HepG2 (cell line): ENCODE data around the gene B3GALNT2. TPM values are rescaled to one million over a fixed set of nuclear protein-coding genes. Genes with fewer than 3 reads are reported as not detected.
A peak's percentile ranks its signal among the peaks of the same experiment; 100 is the strongest.

ENCODE experiments used
- E2F2 ChIP-seq: sonication (generic); formaldehyde crosslinking; IDR thresholded peaks from 2 replicates; pipeline ENCODE4 v1.4.0; 2020; ENCODE audit warnings: missing genetic modification reagents, borderline replicate concordance
- GMEB1 ChIP-seq: sonication (generic); formaldehyde crosslinking; IDR thresholded peaks from 2 replicates; pipeline ENCODE4 v1.5.1; 2020; ENCODE audit warnings: missing genetic modification reagents, mild to moderate bottlenecking, borderline replicate concordance
- MEF2D ChIP-seq: sonication (generic); formaldehyde crosslinking; IDR thresholded peaks from 2 replicates; pipeline ENCODE4 v1.5.1; 2020; ENCODE audit warnings: mild to moderate bottlenecking, missing genetic modification reagents
- MIER3 ChIP-seq: IDR thresholded peaks from 2 replicates; pipeline ENCODE4 v1.6.1; 2016; ENCODE audit warnings: missing compliant biosample characterization, borderline replicate concordance
- MLLT10 ChIP-seq: sonication (generic); formaldehyde crosslinking; IDR thresholded peaks from 2 replicates; pipeline ENCODE4 v1.4.0; 2020; ENCODE audit warnings: missing genetic modification reagents
- PBX2 ChIP-seq: IDR thresholded peaks from 2 replicates; pipeline ENCODE4 v1.6.1; 2016; ENCODE audit warnings: control low read depth
- RAD21 ChIP-seq: fragments of 450-650 bp; formaldehyde crosslinking; IDR thresholded peaks from 2 replicates; pipeline ENCODE4 v1.5.0; 2020; ENCODE audit warnings: mild to moderate bottlenecking
- THRA ChIP-seq: sonication (generic); formaldehyde crosslinking; IDR thresholded peaks from 2 replicates; pipeline ENCODE4 v1.4.0; 2020; ENCODE audit warnings: missing genetic modification reagents, borderline replicate concordance
- TSC22D2 ChIP-seq: sonication (generic); formaldehyde crosslinking; IDR thresholded peaks from 2 replicates; pipeline ENCODE4 v1.5.1; 2020; ENCODE audit warnings: missing genetic modification reagents, mild to moderate bottlenecking, borderline replicate concordance
- ZBTB46 ChIP-seq: sonication (generic); formaldehyde crosslinking; IDR thresholded peaks from 2 replicates; pipeline ENCODE4 v1.4.0; 2020; ENCODE audit warnings: mild to moderate bottlenecking, missing genetic modification reagents, borderline replicate concordance
- ZEB1 ChIP-seq: IDR thresholded peaks from 2 replicates; pipeline ENCODE4 v1.6.1; 2012; ENCODE audit warnings: mild to moderate bottlenecking, low read depth, inconsistent platforms; ENCODE audit not compliant: insufficient replicate concordance
- ZFP82 ChIP-seq: sonication (generic); formaldehyde crosslinking; IDR thresholded peaks from 2 replicates; pipeline ENCODE4 v1.5.1; 2020; ENCODE audit warnings: mild to moderate bottlenecking, missing genetic modification reagents, borderline replicate concordance
- ZNF205 ChIP-seq: IDR thresholded peaks from 2 replicates; pipeline ENCODE4 v1.6.1; 2018; ENCODE audit warnings: missing biosample characterization, missing genetic modification reagents
- ZNF335 ChIP-seq: sonication (generic); formaldehyde crosslinking; IDR thresholded peaks from 2 replicates; pipeline ENCODE4 v1.4.0; 2020; ENCODE audit warnings: missing genetic modification reagents
- ZNF343 ChIP-seq: sonication (generic); formaldehyde crosslinking; IDR thresholded peaks from 2 replicates; pipeline ENCODE4 v1.4.0; 2020; ENCODE audit warnings: mild to moderate bottlenecking, missing genetic modification reagents
- ZNF644 ChIP-seq: IDR thresholded peaks from 2 replicates; pipeline ENCODE4 v1.6.1; 2016; ENCODE audit warnings: low read depth
- ZNF710 ChIP-seq: sonication (generic); formaldehyde crosslinking; IDR thresholded peaks from 2 replicates; pipeline ENCODE4 v1.5.0; 2020; ENCODE audit warnings: mild to moderate bottlenecking, missing genetic modification reagents, borderline replicate concordance
- ZNF775 ChIP-seq: sonication (generic); formaldehyde crosslinking; IDR thresholded peaks from 2 replicates; pipeline ENCODE4 v1.4.0; 2020; ENCODE audit warnings: missing genetic modification reagents, mild to moderate bottlenecking, moderate library complexity, borderline replicate concordance
- polyA plus RNA-seq, 8 experiments: library from polyadenylated mRNA; depleted of rRNA in 3 of 8; stranded (reverse) in 7 of 8; unstranded in 1 of 8; fragments of >200 nt; fragmentation: Illumina TruSeq in 4 of 8; extraction: Trizol in 4 of 8; gene quantifications; 2 replicates each; pipeline versions ENCODE4 v1.2.1 to v1.2.3, GENCODE V29; 2011 to 2016; ENCODE audit warnings: low read depth in 4 of 8, missing spikeins in 1 of 8, mixed read lengths in 1 of 8; ENCODE audit not compliant: insufficient read depth in 1 of 8
- total RNA-seq, 5 experiments: library from RNA; depleted of rRNA; stranded (reverse); fragments of >200 nt; fragmentation: Illumina TruSeq; extraction: Trizol; gene quantifications; 2 replicates each; pipeline ENCODE4 v1.2.3, GENCODE V29; 2016; ENCODE audit warnings: low read depth in 1 of 5

The B3GALNT2 gene
- total and polyA plus RNA-seq, 2 of the 13 experiments (the other 11 are each of a cell fraction or from before 2014, with no cell fraction given) = 16.5 to 28.9 TPM

GRCh38 chr1:235409042-235409820, 95.0 kb downstream of the B3GALNT2 start (continued):
- TF ChIP-seq ZBTB46 (CRISPR knock-in tag) = no peak
- TF ChIP-seq GMEB1 (CRISPR knock-in tag) = no peak
- no peak for TF ChIP-seq TSC22D2 (CRISPR knock-in tag)
- TF ChIP-seq PBX2 (CRISPR knock-in tag) = no peak
- peak; percentile 57; the same call in 1 of the 2 replicates for TF ChIP-seq ZNF205 (CRISPR knock-in tag)
- TF ChIP-seq RAD21 (CRISPR knock-in tag) = 0 out of 2 replicates have a peak, but pooled peaks have one; percentile 5
- peak; percentile 8 for TF ChIP-seq ZEB1
- no peak for TF ChIP-seq ZNF335
- TF ChIP-seq MEF2D (CRISPR knock-in tag) = 0 out of 2 replicates have a peak, but pooled peaks have one; percentile 52
- peak; percentile 84; the same call in 1 of the 2 replicates for TF ChIP-seq THRA (CRISPR knock-in tag)
- TF ChIP-seq ZNF710 = peak; percentile 54; the same call in 1 of the 2 replicates
- 0 out of 2 replicates have a peak, but pooled peaks have one; percentile 74 for TF ChIP-seq ZNF775 (CRISPR knock-in tag)
- TF ChIP-seq ZFP82 (CRISPR knock-in tag) = no peak
- no peak for TF ChIP-seq MLLT10
- TF ChIP-seq MIER3 (CRISPR knock-in tag) = no peak; the same call in 1 of the 2 replicates
- TF ChIP-seq ZNF644 (CRISPR knock-in tag) = no peak
- TF ChIP-seq ZNF343 (CRISPR knock-in tag) = no peak; the same call in 1 of the 2 replicates
- TF ChIP-seq E2F2 (CRISPR knock-in tag) = no peak
